ENCODE results near the gene PRKCH. TPM values are rescaled to one million over a fixed set of nuclear protein-coding genes. Genes with fewer than 3 reads are reported as not detected.

Gene PRKCH
- total RNA-seq, 1 experiment from 2014 or later, result 170 TPM

DNA sequence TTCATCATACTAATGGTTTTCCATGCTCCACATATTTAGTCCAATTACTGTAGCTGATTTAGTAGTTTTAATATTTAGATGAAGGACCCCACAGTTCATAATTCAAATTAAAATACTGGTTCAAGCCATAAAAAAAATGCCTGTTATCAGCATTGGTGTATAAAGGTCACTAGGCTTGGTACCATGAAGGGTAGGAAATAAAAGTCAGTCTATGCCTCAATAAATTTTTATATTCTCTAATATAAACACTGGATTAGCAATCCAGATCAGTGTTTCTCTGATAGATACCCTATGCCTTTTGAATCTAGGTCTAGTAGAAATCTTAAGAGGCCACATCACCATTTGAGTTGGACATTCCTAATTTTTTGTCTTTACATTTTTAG is 210.7 kb downstream of the PRKCH start:
- 0 out of 2 replicates have a peak, but pooled peaks cover 2% of the 10 kb centered on the region for H3K36me3 ChIP-seq (ENCODE audit: low read depth, low read length)
- no peaks in the 10 kb centered on the region for H3K9me2 ChIP-seq (replicated peaks; ENCODE audit: low read length)
- DNase-seq (no peak), ATAC-seq (no peak)
- H3K9me3 ChIP-seq (ENCODE audit: low read length), result no peaks in the 10 kb centered on the region
- H3K27ac ChIP-seq (ENCODE audit: low read length), result peak overlapping the region; percentile 60
- TF ChIP-seq EZH2phosphoT487 (IDR thresholded peaks at IDR 0.05; ENCODE audit: borderline replicate concordance, low read length), result no peak
- TF ChIP-seq EZH2 (IDR thresholded peaks at IDR 0.05; ENCODE audit: low read length, unreplicated experiment), result no peak
- TF ChIP-seq CTCF (conservative IDR thresholded peaks at IDR 0.05; ENCODE audit: low read depth, low read length), result no peak
- peak overlapping the region; percentile 10; the same call in 1 of the 2 replicates for H3K9ac ChIP-seq (ENCODE audit: low read length)
- H3K4me3 ChIP-seq (ENCODE audit: low read length), result no peak overlapping the region
- ChIA-PET POLR2A (ENCODE audit: unreplicated experiment) (interaction anchor here (0.7 kb wide), 1 partner anchor 163 kb away, joined by 3 read pairs; the partner anchor contains the start of gene HIF1A), CTCF (no interaction called here)
- H3K4me2 ChIP-seq (ENCODE audit: low read length), result peak overlapping the region; percentile 16
- peaks cover 5% of the 10 kb centered on the region for H3F3A ChIP-seq (ENCODE audit: low read length, unreplicated experiment)
- H2AFZ ChIP-seq (ENCODE audit: low read length), result no peak overlapping the region
- BruUV-seq (replicated peaks), result no TSS peak
- H3K27me3 ChIP-seq (ENCODE audit: low read length), result no peaks in the 10 kb centered on the region
- H3K79me2 ChIP-seq (ENCODE audit: low read length), result no peaks in the 10 kb centered on the region
- intact Hi-C loops (cut with micrococcal nuclease), result no loop called here
- H3K4me1 ChIP-seq (ENCODE audit: insufficient read depth, low read length), result peaks cover 80% of the 10 kb centered on the region
- H4K20me1 ChIP-seq (ENCODE audit: low read length), result no peaks in the 10 kb centered on the region

DNA sequence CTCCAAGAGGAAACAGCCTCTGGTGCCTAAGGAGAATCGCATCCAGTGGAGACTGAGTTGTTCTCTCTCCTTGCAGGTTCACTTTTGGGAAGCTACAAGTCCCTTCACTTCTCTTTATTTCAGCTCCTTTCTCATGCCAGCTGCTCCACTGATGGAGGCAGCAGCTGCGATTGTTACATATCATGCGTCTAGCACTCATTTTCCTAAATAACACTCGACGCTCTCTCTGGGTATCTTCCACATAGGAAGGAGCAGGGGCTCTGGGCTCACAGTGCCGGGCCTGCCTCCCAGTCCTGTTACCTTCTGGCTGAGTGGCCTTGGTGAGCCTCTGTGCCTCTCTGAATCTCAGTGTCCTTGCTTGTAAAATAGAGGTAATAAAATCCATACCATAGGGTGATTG is 211.4 kb downstream of the PRKCH start:
- Histone ChIP-seq H3K9ac (ENCODE audit: low read length) (no peak overlapping the region), H2AFZ (ENCODE audit: low read length) (no peak overlapping the region), H3K27ac (ENCODE audit: low read length) (peak overlapping the region; percentile 60; the same call in 1 of the 2 replicates), H3K36me3 (ENCODE audit: low read depth, low read length) (0 out of 2 replicates have a peak, but pooled peaks cover 2% of the 10 kb centered on the region), H3K4me1 (ENCODE audit: insufficient read depth, low read length) (peaks cover 77% of the 10 kb centered on the region), H3K9me2 (replicated peaks; ENCODE audit: low read length) (no peaks in the 10 kb centered on the region), H3K4me2 (ENCODE audit: low read length) (no peak overlapping the region), H3K79me2 (ENCODE audit: low read length) (no peaks in the 10 kb centered on the region), H3F3A (ENCODE audit: low read length, unreplicated experiment) (peaks cover 7% of the 10 kb centered on the region), H3K27me3 (ENCODE audit: low read length) (no peaks in the 10 kb centered on the region), H3K9me3 (ENCODE audit: low read length) (no peaks in the 10 kb centered on the region), H4K20me1 (ENCODE audit: low read length) (no peaks in the 10 kb centered on the region), H3K4me3 (ENCODE audit: low read length) (no peak overlapping the region)
- ChIA-PET POLR2A (ENCODE audit: unreplicated experiment) (interaction anchor here (0.7 kb wide), 1 partner anchor 162 kb away, joined by 3 read pairs; the partner anchor contains the start of gene HIF1A), CTCF (no interaction called here)
- ATAC-seq, result no peak
- BruUV-seq (replicated peaks), result no TSS peak
- no peak for DNase-seq
- intact Hi-C loops (cut with micrococcal nuclease), result no loop called here
- TF ChIP-seq EZH2phosphoT487 (IDR thresholded peaks at IDR 0.05; ENCODE audit: borderline replicate concordance, low read length) (no peak), EZH2 (IDR thresholded peaks at IDR 0.05; ENCODE audit: low read length, unreplicated experiment) (no peak), CTCF (conservative IDR thresholded peaks at IDR 0.05; ENCODE audit: low read depth, low read length) (no peak)

DNA sequence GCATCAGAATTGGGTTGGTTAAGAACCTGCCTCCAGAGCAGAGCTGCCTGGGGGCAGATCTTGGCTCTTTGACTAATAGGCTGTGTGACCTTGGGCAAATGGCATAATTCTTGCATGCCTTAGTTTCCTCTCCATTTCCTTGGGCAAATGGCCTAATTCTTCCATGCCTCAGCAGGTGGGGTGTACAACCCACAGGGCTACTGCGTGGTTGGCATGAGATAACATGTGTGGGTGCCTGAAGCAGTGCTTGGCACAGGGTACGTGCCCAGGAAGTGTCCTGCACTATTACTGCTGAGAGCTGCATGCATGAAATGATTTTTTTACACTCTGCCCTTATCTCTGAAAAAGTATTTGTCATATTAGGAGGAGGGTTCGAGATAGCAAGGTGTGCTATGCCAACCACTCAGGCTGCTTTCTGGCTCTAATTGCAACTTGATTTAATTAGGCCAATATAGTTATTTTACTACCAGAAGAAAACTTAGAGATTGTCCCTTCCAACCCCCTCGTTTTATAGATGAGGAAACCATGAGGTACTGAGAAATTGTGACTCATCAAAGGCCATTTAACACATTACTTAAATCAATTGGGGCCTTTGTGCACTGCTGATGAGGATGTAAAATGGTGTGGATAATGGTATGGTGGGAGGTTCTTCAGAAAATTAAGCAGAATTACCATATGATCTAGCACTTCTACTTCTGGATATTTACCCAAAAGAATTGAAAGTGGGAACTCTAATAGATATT is 212.3 kb downstream of the PRKCH start:
- POLR2A ChIA-PET (ENCODE audit: unreplicated experiment), result interaction anchor here (0.6 to 0.7 kb wide), 2 partner anchors 185 to 467 kb away, joined by 4 to 10 read pairs; no protein-coding TSS in a partner anchor
- H3K4me1 ChIP-seq (ENCODE audit: insufficient read depth, low read length), result peaks cover 77% of the 10 kb centered on the region

More for the DNA sequence above, 212.3 kb downstream of the PRKCH start:
- no peak for DNase-seq
- no peak overlapping the region for H2AFZ ChIP-seq (ENCODE audit: low read length)
- no TSS peak for BruUV-seq (replicated peaks)
- no peaks in the 10 kb centered on the region for H3K9me3 ChIP-seq (ENCODE audit: low read length)
- no peaks in the 10 kb centered on the region for H3K9me2 ChIP-seq (replicated peaks; ENCODE audit: low read length)
- no peaks in the 10 kb centered on the region for H4K20me1 ChIP-seq (ENCODE audit: low read length)
- TF ChIP-seq EZH2 (IDR thresholded peaks at IDR 0.05; ENCODE audit: low read length, unreplicated experiment) (no peak), CTCF (conservative IDR thresholded peaks at IDR 0.05; ENCODE audit: low read depth, low read length) (no peak), EZH2phosphoT487 (IDR thresholded peaks at IDR 0.05; ENCODE audit: borderline replicate concordance, low read length) (no peak)
- H3F3A ChIP-seq (ENCODE audit: low read length, unreplicated experiment), result peaks cover 7% of the 10 kb centered on the region
- intact Hi-C loops (cut with micrococcal nuclease), result no loop called here
- H3K27ac ChIP-seq (ENCODE audit: low read length), result no peak overlapping the region
- CTCF ChIA-PET, result no interaction called here
- H3K9ac ChIP-seq (ENCODE audit: low read length), result no peak overlapping the region
- H3K79me2 ChIP-seq (ENCODE audit: low read length), result no peaks in the 10 kb centered on the region
- no peak for ATAC-seq
- H3K36me3 ChIP-seq (ENCODE audit: low read depth, low read length), result 0 out of 2 replicates have a peak, but pooled peaks cover 2% of the 10 kb centered on the region
- H3K27me3 ChIP-seq (ENCODE audit: low read length), result no peaks in the 10 kb centered on the region
- H3K4me2 ChIP-seq (ENCODE audit: low read length), result no peak overlapping the region
- no peak overlapping the region for H3K4me3 ChIP-seq (ENCODE audit: low read length)
